Subcutaneous preadipocyte (primary cell): ENCODE measurements around the gene FFAR4. TPM values are rescaled to one million over a fixed set of nuclear protein-coding genes. Genes with fewer than 3 reads are reported as not detected.

Experiments
- total RNA-seq: library from RNA; depleted of rRNA; stranded (reverse); fragments of >200 nt; gene quantifications from 2 replicates; pipeline ENCODE4 v1.2.3, GENCODE V29; 2012

Gene FFAR4
- not detected in 2 replicates for total RNA-seq

DNA sequence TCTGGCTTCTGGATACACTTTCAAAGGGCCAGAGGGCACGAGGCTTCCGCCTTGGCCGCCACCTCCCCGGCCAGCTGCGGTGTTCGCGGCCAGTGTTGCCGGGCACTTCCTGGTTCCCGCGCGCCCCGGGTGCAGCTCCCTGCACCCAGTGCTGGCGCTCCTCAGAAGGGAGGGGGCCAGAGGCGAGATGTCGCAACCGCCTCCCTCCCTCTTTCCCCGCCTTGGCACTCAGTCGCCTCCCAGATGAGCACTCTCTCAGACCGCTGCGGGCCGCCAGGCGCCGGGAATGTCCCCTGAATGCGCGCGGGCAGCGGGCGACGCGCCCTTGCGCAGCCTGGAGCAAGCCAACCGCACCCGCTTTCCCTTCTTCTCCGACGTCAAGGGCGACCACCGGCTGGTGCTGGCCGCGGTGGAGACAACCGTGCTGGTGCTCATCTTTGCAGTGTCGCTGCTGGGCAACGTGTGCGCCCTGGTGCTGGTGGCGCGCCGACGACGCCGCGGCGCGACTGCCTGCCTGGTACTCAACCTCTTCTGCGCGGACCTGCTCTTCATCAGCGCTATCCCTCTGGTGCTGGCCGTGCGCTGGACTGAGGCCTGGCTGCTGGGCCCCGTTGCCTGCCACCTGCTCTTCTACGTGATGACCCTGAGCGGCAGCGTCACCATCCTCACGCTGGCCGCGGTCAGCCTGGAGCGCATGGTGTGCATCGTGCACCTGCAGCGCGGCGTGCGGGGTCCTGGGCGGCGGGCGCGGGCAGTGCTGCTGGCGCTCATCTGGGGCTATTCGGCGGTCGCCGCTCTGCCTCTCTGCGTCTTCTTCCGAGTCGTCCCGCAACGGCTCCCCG, at the start of gene FFAR4:
Gene FFAR4 (plus strand): TSS at position 231 of the 842 bp plus-strand sequence. CDS start 56 bp downstream, at position 287.

DNA sequence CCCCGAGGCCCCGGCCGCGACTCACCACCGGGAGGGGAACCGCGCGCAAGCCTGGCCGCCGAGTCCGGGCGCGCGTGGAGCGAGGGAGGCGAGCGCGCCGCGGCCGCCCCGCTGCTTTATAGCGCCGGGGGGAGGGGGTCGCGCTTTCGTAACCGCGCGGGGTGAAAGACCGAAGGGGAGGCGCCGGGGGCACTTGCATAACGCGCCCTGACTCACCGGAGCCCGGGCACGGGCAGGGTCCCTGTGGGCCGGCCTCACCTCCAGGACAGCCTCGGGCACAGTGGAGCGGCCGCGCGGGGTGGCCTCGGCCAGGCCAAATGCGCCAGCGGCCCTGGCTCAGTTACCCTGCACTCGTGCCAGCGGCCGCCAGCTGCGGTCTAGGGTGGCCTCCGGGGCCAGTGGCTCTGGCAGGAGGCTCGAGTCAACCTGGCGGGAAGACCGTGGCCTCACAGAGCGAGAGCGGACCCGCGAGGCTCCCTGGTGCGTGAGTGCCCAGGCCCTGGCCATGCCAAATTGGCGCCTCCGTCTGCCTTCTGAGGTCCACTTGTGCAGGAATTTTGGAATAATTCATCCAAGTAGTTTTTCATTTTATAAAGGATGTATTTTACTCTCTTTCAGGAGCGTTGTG, 34.8 kb downstream of the FFAR4 start, which contains the start of gene RBP4:
Gene RBP4 (minus strand): TSS at position 90 of the 628 bp plus-strand sequence. CDS start 207 bp downstream, outside the sequence.

DNA sequence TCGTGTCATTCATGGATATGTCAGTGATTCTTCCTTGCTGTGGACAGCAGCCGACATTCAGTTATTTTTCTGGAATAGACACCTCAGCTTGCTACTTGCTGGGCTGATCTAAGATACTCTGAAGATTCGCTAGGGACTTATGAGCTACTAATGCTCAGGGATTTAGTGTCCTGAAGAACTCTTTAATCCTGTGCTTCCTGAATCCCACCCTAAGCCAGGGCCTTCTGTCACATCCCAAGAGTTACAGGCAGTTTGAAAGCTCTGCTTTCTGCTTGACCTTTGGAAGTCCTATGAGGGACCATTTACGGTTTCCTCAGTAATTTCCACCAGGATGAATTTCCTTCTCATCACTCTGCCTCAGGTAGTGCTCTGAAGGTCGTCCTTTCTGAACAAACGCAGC, 45.8 kb downstream of the FFAR4 start, which contains the start of gene PDE6C:
Gene PDE6C (plus strand): TSS at position 227 of the 400 bp plus-strand sequence. CDS start 189 bp downstream, outside the sequence.

Other genes starting within 250 kb of the FFAR4 start
- 180 and 193 TPM in 2 replicates for gene MYOF, start 84.3 kb upstream of the FFAR4 start, total RNA-seq
- 30.5 and 43.0 TPM in 2 replicates for gene CEP55, start 70.1 kb upstream of the FFAR4 start, total RNA-seq
- gene RBP4, start 34.6 kb downstream of the FFAR4 start, total RNA-seq = 0.73 and 2.2 TPM in 2 replicates
- gene PDE6C, start 45.9 kb downstream of the FFAR4 start, total RNA-seq = not detected in 2 replicates
- gene FRA10AC1, start 135.9 kb downstream of the FFAR4 start, total RNA-seq = 6.2 and 10.0 TPM in 2 replicates
- gene LGI1, start 191.3 kb downstream of the FFAR4 start, total RNA-seq = not detected in 2 replicates